ENCODE results near the gene PLEK.
"Not testable (repeated sequence)": the region's sequence is repeated elsewhere in the genome, so short reads cannot be mapped to it uniquely, and the experiment has no call there.

PLEK gene

DNA sequence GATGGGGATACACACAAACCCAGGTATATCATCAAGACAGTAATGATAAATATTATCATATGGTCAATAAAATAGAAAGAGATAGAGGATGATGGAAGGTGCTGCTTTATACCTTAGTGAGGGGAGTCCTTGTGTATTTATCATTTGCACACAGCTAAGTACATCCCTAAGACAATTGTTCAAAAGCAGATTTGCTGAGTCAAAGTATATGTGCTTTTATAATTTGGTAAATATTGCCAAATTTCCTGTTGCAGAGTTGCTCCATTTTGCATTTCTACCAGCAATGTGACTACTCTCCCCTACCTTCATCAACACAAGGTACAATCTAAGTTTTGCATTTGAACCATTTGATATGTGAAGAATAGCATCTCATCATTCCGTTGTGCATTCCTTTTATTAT, 22.6 kb upstream of the PLEK start:
- no peaks in the 10 kb centered on the region for H3K9me3 Mint-ChIP-seq
- no peak for ATAC-seq
- H3K27me3 Mint-ChIP-seq = peaks cover 43% of the 10 kb centered on the region

DNA sequence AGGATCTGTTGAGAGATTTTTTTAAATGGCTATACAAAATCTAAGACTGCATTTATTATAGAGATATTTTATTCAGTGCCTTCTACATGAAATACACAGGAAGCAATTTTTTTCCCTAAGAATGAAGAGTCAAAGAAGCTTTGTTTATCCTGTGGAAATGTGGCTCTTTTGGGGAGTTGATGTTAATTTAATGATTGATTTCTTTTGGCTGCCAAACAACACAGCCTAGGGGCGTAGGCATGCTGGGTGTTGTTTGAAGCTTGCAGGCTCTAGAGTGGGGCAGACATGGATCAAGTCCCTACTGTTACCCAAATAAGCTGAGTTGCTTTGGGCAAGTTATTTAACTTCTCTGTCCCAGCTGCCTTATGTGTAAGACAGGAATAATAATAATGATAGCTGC, 21.1 kb upstream of the PLEK start:
- H3K27me3 Mint-ChIP-seq = peaks cover 51% of the 10 kb centered on the region
- no peak for ATAC-seq
- H3K4me3 Mint-ChIP-seq = no peak overlapping the region
- H3K4me1 Mint-ChIP-seq = no peaks in the 10 kb centered on the region
- no peaks in the 10 kb centered on the region for H3K9me3 Mint-ChIP-seq
- DNase-seq = no peak
- no peak overlapping the region for H3K27ac Mint-ChIP-seq

More for the DNA sequence above, 22.6 kb upstream of the PLEK start:
- no peak for DNase-seq
- no peak overlapping the region for H3K4me3 Mint-ChIP-seq
- no peak overlapping the region for H3K27ac Mint-ChIP-seq
- H3K4me1 Mint-ChIP-seq = no peaks in the 10 kb centered on the region

DNA sequence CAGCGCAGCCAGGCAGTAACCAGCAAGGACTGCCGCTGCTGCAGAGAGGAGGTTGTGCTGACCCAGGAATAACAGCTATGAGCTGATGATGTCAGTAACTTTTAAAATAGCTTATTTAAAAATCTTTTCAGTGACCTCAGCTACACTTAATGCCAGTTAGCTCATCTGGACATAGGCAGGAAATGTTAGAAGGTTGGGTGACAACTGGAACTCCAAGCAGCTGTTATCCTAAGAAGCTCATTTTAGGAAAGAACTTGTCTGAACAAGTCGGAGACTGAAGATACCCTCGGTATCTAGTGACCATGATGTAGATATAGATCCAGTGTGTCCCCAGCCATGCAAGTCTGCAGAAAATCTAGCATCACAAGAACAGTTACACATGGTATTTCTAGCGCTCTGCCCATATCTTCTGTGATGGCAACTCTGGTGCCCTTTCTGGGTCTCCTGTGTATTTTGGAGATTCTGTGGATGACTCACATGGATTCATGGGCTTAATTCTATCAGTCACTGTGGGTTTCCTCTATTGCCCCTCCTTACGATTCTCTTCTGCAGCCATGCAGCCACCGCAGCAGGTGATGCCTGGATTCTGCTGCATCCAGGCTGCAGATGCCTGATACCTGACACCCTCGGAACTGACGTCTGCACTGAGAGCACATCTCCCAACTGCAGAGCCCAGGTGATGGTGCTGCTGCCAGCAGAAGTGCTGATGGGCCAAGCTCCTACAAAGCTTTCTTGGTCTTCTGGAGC, 19.8 kb upstream of the PLEK start:
- Mint-ChIP-seq H3K4me3 (no peak overlapping the region), H3K4me1 (no peaks in the 10 kb centered on the region), H3K27ac (no peak overlapping the region), H3K27me3 (peaks cover 51% of the 10 kb centered on the region), H3K9me3 (no peaks in the 10 kb centered on the region)
- no peak for ATAC-seq
- no peak for DNase-seq

DNA sequence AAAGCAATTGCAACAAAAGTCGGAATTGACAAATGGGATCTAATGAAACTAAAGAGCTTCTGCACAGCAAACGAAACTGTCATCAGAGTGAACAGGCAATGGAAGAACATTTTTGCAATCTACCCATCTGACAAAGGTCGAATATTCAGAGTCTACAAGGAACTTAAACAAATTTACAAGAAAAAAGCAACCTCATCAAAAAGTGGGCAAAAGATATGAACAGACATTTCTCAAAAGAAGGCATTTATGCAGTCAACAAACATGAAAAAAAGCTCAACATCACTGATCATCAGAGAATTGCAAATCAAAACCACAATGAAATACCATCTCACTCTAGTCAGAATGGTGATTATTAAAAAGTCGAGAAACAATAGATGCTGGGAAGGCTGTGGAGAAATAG, 16.0 kb upstream of the PLEK start:
- not testable (repeated sequence) for H3K4me1 Mint-ChIP-seq, DNase-seq, ATAC-seq

DNA sequence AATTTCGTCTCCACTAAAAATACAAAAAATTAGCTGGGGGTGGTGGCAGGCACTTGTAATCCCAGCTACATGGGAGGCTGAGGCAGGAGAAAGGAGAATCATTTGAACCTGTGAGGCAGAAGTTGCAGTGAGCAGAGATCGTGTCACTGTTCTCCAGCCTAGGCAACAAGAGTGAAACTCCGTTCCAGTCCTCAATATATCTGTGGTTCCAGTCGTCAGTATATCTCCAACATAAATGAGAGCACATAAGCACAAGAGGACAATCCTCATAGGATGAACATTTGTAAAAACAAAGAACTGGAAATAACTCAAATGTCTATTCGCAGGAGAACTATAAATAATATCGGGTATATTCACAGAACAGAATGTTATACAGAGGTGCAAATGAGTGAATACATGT, 13.1 kb upstream of the PLEK start:
- no peaks in the 10 kb centered on the region for H3K9me3 Mint-ChIP-seq
- H3K4me3 Mint-ChIP-seq = no peak overlapping the region
- peaks cover 19% of the 10 kb centered on the region for H3K27me3 Mint-ChIP-seq
- no peak overlapping the region for H3K27ac Mint-ChIP-seq
- no peaks in the 10 kb centered on the region for H3K4me1 Mint-ChIP-seq
- ATAC-seq (no peak), DNase-seq (no peak)

More for the DNA sequence above, 16.0 kb upstream of the PLEK start:
- peaks cover 29% of the 10 kb centered on the region for H3K27me3 Mint-ChIP-seq
- H3K4me3 Mint-ChIP-seq, H3K9me3 Mint-ChIP-seq, H3K27ac Mint-ChIP-seq: not testable (repeated sequence)

DNA sequence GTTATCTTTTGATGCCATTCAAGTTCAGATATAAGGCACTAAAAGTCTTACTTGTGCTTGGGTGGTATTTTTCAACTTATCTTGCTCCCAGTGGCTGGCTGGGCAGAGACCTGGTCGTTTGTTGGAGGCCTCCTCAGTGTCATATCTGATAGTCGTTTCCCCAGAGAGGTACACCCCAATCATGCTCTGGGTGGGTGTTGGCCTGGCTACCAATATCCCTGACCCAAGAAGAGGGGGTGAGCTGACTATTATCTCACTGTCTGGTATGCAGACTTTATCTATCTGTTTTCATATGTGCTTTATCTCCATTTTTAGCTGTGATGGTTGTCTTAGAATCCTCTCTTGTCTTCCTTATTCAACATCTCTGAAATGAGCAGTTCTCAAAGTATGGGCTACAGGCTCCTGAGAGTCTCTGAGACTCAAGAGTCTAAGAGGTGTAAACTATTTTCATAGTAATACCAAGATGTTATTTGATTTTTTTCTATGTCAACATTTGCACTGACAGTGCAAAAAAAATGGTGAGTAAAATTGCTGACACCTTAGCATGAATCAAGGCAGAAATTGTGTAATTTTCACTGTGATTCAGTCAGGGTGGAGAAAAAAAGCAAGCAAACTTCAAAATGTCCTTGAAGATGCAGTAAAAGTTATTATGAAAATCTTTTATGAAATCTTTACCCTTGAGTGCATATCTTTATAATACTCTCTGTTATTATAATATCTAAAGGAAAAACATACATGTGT, 12.3 kb upstream of the PLEK start:
- ATAC-seq (no peak), DNase-seq (no peak)
- no peaks in the 10 kb centered on the region for H3K9me3 Mint-ChIP-seq
- peaks cover 12% of the 10 kb centered on the region for H3K27me3 Mint-ChIP-seq
- H3K4me3 Mint-ChIP-seq = no peak overlapping the region
- no peaks in the 10 kb centered on the region for H3K4me1 Mint-ChIP-seq
- H3K27ac Mint-ChIP-seq = no peak overlapping the region

DNA sequence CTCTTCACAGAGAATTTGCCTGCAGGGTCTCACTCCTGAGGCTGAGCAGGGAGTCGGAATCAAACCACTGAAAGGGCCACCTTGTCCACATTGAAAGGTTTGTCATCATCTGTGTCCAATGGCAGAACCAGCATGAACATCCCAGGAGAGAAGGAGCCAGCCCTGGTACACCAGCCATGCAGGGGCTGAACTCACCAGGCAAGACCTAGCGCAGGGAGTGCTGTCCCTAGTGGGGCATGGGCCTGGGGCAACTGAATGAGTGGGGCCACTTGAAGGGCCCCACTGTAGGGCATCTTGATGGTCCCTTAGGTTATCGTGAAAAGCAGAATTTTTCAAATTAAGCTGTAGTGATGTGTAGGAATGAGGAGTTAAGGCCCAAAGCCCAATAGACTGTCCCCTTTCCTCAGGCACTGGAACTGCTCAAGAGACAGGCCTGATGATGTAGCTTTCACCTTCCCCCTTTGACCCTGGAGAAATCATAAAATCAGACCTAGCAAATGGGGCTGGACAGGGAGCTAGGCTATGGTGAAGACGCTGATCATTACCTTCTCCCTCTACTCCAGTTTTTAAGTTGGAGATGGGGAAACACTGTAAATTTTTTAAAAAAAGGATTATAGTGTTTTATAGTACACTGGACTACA, 8.4 kb upstream of the PLEK start:
- Mint-ChIP-seq H3K9me3 (no peaks in the 10 kb centered on the region), H3K4me3 (no peak overlapping the region), H3K27ac (no peak overlapping the region), H3K27me3 (no peaks in the 10 kb centered on the region), H3K4me1 (peaks cover 2% of the 10 kb centered on the region)
- ATAC-seq = no peak
- no peak for DNase-seq

DNA sequence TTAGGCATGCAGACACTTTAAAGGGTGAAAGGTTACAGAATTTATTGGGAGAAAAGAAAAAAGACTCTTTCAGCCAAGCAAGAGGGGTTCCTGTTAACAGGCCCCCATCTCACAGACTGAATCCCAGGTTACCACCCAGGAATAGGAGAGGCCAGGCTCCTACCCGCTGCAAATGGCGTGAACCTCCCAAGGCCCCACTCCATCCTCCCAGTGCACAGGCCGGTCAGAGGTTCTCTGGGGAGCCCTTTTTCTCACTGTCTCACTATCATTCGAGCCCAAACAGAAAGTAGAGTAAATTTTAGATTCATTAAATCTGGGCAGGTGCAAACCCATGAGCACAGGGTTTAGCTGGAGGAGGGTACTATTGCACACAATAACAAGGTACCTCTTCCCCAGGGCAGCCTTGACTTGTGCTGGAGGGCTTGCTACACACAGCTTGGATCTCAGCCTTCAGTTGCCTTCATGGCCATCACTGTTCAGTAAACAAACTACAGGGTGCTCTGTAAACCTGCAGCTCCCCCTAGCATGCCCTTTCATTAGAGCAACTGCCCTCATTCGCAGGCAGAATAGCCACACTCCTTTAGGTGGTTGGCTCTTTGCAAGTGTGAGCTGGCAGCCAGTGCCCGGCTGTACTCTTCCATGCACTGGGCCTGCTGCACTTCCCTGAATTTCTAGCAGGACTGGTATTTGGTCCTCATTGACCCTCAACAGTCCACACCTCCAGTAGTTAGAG, 7.3 kb upstream of the PLEK start:
- DNase-seq (no peak), ATAC-seq (peak; percentile 58)
- no peak overlapping the region for H3K27ac Mint-ChIP-seq
- no peak overlapping the region for H3K4me3 Mint-ChIP-seq
- H3K9me3 Mint-ChIP-seq = no peaks in the 10 kb centered on the region
- no peaks in the 10 kb centered on the region for H3K27me3 Mint-ChIP-seq
- peaks cover 13% of the 10 kb centered on the region for H3K4me1 Mint-ChIP-seq

DNA sequence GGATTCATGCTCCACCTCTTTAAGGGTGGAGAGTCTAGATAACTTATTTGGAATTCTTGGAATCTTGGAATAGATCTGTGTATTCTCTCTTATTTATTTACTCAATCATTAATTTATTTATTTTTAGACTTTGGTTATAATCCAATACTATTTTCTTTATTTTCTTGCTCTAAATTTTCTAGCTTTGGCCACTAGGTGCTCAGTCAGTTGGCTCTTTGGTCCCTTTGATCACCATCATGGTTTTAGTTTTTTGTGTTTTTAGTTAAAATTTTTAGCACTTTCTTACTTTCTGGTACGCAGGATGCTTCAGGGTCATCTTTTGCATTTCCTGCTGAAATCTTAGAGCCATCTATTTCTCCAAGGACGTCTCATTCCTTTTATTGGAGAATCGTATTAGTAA, 5.2 kb upstream of the PLEK start:
- DNase-seq (no peak), ATAC-seq (no peak)
- no peaks in the 10 kb centered on the region for H3K9me3 Mint-ChIP-seq
- peaks cover 1% of the 10 kb centered on the region for H3K27me3 Mint-ChIP-seq
- H3K4me3 Mint-ChIP-seq = no peak overlapping the region
- H3K4me1 Mint-ChIP-seq = peaks cover 22% of the 10 kb centered on the region
- H3K27ac Mint-ChIP-seq = no peak overlapping the region

DNA sequence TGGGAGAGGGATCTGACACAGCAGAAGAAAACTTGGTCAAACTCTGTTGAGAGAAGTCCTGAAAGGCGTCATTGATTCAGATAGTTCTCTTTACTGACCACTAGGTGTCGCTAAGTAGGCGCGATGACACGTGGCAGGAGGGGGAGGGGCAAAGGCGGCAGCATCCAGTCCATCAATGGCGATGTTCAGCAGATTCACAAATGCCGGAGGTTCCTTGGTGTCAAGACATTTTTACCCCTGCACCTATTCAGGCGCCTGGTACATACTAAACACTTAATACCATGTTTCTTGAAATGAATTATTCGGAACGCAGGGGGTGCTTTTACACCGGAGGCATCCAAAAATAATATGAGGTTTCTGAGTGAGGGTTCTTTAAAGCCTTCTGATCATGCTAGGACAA, 3.0 kb upstream of the PLEK start:
- DNase-seq (peak; percentile 66 to 74), ATAC-seq (peak; percentile 90)
- Mint-ChIP-seq H3K27me3 (peaks cover 7% of the 10 kb centered on the region), H3K4me1 (peaks cover 34% of the 10 kb centered on the region), H3K9me3 (no peaks in the 10 kb centered on the region), H3K4me3 (peak overlapping the region; percentile 36 to 54), H3K27ac (peak overlapping the region in 1 of 2 donors; percentile 30)

DNA sequence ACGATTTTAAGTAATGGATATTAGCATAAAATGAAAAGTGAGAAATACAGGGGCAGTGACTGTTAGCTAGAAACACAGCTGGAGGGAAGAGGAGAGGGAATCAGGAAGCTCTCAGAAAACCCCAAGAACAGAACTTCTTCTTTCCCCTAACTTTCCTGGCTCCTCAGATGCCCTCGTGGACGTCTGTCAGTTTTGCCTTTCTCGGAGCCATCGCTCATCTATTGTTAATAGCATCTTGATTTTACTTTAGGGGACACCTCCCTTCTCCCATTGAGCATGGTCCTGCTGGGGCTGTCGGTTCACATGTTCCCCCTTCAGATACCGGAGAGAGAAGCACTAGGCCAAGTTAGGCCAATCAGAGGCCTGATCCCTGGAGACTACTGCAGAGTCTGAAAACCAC, 2.3 kb upstream of the PLEK start:
- Mint-ChIP-seq H3K27ac (peak overlapping the region in 1 of 2 donors; percentile 59), H3K9me3 (no peaks in the 10 kb centered on the region), H3K4me3 (no peak overlapping the region), H3K27me3 (peaks cover 14% of the 10 kb centered on the region), H3K4me1 (peaks cover 34% of the 10 kb centered on the region)
- DNase-seq (no peak), ATAC-seq (no peak)

DNA sequence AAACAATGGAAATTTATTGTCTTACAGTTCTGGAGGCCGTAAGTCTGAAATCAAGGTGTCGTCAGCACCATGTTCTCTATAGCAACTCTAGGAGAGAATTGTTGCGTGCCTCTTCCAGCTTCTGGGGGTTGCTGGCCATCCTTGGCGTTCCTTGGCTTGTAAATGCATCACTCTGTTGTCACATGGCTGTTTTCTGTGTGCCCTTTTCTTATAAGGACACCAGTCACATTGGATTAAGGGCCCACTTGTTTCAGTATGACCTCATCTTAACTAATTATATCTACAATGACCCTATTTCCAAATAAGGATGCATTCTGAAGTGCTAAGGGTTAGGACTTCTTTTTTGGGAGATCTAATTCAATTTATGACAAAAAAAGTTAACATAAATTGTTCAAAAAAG, 1.4 kb upstream of the PLEK start:
- DNase-seq (no peak), ATAC-seq (no peak)
- Mint-ChIP-seq H3K27ac (no peak overlapping the region), H3K9me3 (no peaks in the 10 kb centered on the region), H3K27me3 (peaks cover 18% of the 10 kb centered on the region), H3K4me3 (no peak overlapping the region), H3K4me1 (peaks cover 34% of the 10 kb centered on the region)

DNA sequence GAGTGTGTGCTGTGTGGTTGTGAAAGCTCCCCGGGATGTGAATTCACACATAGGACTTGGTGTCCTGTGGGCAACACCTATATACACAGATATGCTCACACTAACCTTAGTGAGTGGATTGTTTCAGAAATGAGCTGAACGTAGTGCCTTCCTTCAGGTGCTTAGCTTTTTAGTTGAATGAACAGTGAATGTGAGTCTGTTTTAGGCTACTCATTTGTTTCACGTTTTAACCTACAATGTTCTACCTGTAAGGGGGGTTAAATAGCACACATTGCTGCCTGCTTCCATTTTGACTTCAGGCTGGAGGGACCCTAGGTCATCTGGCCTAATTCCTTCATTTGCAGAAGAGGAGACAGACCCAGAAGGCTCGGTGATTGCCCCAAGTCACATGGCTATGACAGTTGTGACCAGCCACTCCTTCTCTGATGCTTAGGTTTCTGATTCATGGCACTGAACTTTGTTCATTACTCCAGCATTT, 1.0 kb downstream of the PLEK start:
- H3K4me3 Mint-ChIP-seq = no peak overlapping the region
- H3K4me1 Mint-ChIP-seq = peaks cover 36% of the 10 kb centered on the region
- ATAC-seq = no peak

DNA sequence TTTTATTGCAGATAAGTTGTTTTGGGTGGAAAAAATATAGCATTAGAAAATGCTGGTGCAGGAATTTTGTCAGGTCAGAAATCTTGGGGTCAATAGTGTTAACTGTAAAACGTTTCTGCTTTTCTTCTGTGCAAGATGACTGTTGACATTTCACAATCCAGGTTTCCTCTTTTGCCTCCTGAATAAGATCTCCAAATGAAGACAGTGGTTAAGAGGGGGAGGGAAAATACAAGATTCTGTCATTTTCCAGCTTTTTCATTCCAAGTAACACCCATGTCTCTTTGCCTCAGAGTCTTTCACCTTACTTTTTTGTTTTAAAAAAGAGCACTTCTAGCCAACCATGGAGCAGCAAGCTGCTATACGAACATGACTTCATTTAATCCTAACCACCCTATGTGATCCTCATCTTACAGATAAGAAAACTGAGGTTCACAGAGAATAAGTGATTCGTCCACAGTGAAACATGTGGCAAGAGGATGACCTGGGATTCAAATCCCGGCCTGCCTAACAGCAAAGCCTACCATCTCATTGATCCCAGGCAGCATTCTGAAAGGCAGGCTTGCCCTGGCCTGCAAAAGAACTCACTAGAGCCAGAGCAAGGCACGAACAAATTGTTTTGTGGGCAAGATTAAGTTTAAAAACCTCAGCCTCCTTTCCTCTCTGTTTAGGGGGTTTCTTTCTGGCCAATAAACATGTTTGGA, 3.0 kb downstream of the PLEK start:
- DNase-seq (no peak), ATAC-seq (no peak)

More for the DNA sequence above, 1.0 kb downstream of the PLEK start:
- Mint-ChIP-seq H3K9me3 (no peaks in the 10 kb centered on the region), H3K27me3 (peaks cover 30% of the 10 kb centered on the region), H3K27ac (peak overlapping the region in 1 of 2 donors; percentile 35)
- DNase-seq = no peak

More for the DNA sequence above, 3.0 kb downstream of the PLEK start:
- Mint-ChIP-seq H3K4me3 (no peak overlapping the region), H3K4me1 (peaks cover 36% of the 10 kb centered on the region), H3K9me3 (no peaks in the 10 kb centered on the region), H3K27me3 (peaks cover 30% of the 10 kb centered on the region), H3K27ac (no peak overlapping the region)
